Coronary artery (tissue), 2 donors: ENCODE results near the gene SLC29A1.

ENCODE experiments used
- DNase-seq: peaks from one replicate; pipeline ENCODE4 v3.0.0-alpha.2; 2017; ENCODE audit warnings: low spot score
- H3K27ac ChIP-seq, 2 donors: fragments of 200-600 bp; sonication (generic); one replicate each; pipeline ENCODE4 v1.5.1; 2016 to 2019
- H3K4me3 ChIP-seq: fragments of 200-600 bp; sonication (generic); 2 replicates; pipeline ENCODE4 v1.5.1; 2016; ENCODE audit warnings: mild to moderate bottlenecking, moderate library complexity
- CTCF ChIP-seq: fragments of 200-600 bp; sonication (generic); IDR thresholded peaks from one replicate; pipeline ENCODE4 v1.5.1; 2019; ENCODE audit warnings: antibody characterized with exemption

The SLC29A1 gene

GRCh38 chr6:44198684-44199083 lies 24.7 kb upstream of the SLC29A1 start:
- Histone ChIP-seq H3K27ac (peak overlapping the region; percentile 51 to 64), H3K4me3 (no peak overlapping the region)
- DNase-seq = no peak
- TF ChIP-seq CTCF = no peak

- H3K4me3 ChIP-seq = no peak overlapping the region
- no peak for DNase-seq
- no peak overlapping the region for H3K27ac ChIP-seq
- TF ChIP-seq CTCF = no peak
Observed at GRCh38 chr6:44199883-44200282, 23.5 kb upstream of the SLC29A1 start.

- H3K4me3 ChIP-seq = no peak overlapping the region
- TF ChIP-seq CTCF = no peak
- no peak overlapping the region for H3K27ac ChIP-seq
- no peak for DNase-seq
Observed at GRCh38 chr6:44201200-44201599, 22.2 kb upstream of the SLC29A1 start.

GRCh38 chr6:44201638-44202303 lies 21.6 kb upstream of the SLC29A1 start:
- Histone ChIP-seq H3K4me3 (no peak overlapping the region), H3K27ac (peak overlapping the region in 1 of 2 donors; percentile 13)
- no peak for DNase-seq
- no peak for TF ChIP-seq CTCF

- Histone ChIP-seq H3K27ac (peak overlapping the region in 1 of 2 donors; percentile 35), H3K4me3 (no peak overlapping the region)
- DNase-seq = no peak
- TF ChIP-seq CTCF = no peak
Observed at GRCh38 chr6:44202332-44202971, 20.9 kb upstream of the SLC29A1 start.

GRCh38 chr6:44202972-44203750 lies 20.2 kb upstream of the SLC29A1 start:
- H3K4me3 ChIP-seq = no peak overlapping the region
- peak overlapping the region in 1 of 2 donors; percentile 35 for H3K27ac ChIP-seq
- TF ChIP-seq CTCF = no peak
- no peak for DNase-seq
